ENCODE results near the gene ZBTB16.

GRCh38 chr11:114236829-114237228 is 177.3 kb downstream of the ZBTB16 start:
- TF ChIP-seq CTCF (conservative IDR thresholded peaks at IDR 0.05; ENCODE audit: low read depth in 2 of 2) (no peak), POLR2AphosphoS5 (IDR thresholded peaks at IDR 0.05; ENCODE audit: low read depth) (no peak), REST (IDR thresholded peaks at IDR 0.05; ENCODE audit: unreplicated experiment) (no peak), EZH2 (IDR thresholded peaks at IDR 0.05; ENCODE audit: low read depth, unreplicated experiment) (no peak)

Data from GM23338 (cell line).